Activated CD8-positive, alpha-beta memory T cell treated with anti-CD3 and anti-CD28 coated beads, Interleukin-2, amount 50 U/mL, for 1 hour (primary cell): ENCODE data around the gene NFIA.
"Not testable (repeated sequence)": the region's sequence is repeated elsewhere in the genome, so short reads cannot be mapped to it uniquely, and the experiment has no call there.

ENCODE experiments used
- DNase-seq: peaks from one replicate; pipeline ENCODE4 v3.0.0-alpha.2; 2020; ENCODE audit errors: extremely low read depth

Gene NFIA

DNA sequence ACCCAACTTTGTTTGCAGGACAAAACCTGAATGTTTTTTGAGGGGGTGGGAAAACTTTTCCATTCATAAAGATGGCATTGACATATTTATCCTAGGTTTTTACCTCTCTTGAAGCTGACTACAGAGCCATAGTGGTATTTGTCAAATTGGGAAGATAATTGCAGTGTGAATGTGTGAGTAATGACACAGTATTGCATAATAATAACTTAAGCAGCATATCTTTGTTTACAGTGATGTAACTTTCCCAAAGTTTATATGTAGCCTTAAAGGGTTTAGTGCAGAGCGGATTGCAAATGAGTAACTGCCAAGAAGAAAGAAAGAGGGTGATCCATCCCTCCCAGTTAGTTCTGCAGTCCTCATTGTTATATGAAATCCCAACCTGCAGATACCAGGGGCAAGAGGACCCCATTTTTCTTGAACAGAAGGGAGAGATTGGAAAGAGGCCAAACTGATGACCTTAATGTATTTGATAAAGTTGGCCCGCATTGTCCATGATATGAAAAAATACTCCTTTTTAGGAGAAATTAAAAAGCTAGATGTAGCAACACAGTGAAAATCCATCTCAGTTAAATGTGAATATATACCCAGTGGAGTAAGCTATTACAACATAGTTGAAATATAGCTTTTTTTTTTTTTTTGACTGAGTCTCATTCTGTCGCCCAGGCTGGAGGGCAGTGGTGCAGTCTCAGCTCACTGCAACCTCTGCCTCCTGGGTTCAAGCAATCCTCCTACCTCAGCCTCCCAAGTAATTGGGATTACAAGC is 23.7 kb upstream of the NFIA start:
- DNase-seq = no peak

DNA sequence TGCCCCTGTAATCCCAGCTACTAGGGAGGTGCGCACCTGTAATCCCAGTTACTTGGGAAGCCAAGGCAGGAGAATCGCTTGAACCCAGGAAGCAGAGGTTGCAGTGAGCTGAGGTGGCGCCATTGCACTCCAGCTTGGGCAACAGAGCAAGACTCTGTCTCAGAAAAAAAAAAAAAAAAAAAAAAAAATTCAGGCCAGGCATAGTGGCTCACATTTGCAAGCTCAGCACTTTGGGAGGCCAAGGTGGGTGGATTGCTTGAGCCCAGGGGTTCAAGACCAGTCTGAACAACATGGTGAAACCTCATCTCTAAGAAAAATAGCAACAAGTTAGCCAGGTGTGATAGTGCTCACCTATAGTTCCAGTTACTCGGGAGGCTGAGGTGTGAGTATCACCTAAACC is 20.8 kb upstream of the NFIA start:
- not testable (repeated sequence) for DNase-seq

DNA sequence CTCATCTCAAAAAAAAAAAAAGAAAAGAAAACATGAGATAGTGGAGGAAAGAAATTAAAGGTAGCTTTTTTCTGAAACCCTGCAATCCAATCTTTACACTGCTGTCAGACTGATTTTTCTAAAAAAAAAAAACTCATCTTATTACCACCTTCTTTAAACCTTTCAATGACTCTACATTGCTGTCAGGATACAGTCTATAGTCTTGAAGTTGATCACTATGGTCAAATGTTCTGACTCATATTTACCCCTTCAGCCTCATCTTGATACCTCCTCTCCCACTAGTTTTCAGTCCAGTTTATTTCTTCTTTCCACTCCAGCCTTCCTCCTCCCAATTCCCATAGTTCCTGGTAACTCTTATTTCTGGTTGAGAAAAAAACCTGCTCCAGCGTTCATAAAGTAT is 17.7 kb upstream of the NFIA start:
- DNase-seq = no peak

DNA sequence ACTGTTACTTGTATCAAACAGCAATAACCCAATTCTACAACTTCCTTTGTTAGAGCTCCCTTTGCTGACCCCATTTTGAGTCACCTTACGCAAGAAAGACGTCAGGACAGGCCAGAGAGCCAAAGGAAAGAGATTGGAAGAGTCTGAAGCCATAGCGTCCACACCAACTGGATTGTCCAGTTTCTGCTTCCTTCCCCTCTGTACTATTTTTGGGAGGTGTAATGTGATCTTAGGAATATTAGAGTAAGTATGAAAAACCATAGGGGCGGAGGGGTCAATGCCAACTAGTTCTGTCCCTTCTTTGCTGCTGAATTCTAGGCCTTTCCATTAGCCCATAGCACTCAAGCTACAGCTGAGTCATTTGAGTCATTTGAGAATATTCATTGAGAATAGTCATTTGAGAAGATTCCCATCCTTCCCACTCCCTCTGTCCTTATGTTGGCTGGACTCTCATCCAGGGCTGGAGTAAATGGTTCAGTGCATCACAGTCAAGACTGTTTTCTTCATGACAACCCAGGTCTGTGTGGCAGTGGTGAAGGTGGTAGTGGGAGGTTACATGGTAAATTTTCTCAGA is 14.8 kb upstream of the NFIA start:
- no peak for DNase-seq

DNA sequence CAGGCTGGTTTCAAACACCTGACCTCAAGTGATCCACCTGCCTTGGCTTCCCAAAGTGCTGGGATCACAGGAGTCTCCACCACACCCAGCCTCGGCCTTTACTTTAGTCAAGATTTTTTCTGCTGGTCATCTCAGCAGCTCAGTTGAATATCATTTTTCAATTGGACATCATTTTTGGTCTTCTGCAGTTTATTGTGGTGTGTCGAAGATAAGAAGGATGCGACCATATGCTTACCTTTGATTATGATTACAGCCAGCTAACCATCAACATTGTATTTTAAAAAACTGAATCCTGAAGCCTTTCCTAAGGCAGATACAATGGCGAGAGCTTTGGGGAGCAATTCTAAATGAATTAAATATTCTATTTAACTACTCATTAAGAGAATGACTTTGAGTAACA is 12.3 kb upstream of the NFIA start:
- DNase-seq = no peak

DNA sequence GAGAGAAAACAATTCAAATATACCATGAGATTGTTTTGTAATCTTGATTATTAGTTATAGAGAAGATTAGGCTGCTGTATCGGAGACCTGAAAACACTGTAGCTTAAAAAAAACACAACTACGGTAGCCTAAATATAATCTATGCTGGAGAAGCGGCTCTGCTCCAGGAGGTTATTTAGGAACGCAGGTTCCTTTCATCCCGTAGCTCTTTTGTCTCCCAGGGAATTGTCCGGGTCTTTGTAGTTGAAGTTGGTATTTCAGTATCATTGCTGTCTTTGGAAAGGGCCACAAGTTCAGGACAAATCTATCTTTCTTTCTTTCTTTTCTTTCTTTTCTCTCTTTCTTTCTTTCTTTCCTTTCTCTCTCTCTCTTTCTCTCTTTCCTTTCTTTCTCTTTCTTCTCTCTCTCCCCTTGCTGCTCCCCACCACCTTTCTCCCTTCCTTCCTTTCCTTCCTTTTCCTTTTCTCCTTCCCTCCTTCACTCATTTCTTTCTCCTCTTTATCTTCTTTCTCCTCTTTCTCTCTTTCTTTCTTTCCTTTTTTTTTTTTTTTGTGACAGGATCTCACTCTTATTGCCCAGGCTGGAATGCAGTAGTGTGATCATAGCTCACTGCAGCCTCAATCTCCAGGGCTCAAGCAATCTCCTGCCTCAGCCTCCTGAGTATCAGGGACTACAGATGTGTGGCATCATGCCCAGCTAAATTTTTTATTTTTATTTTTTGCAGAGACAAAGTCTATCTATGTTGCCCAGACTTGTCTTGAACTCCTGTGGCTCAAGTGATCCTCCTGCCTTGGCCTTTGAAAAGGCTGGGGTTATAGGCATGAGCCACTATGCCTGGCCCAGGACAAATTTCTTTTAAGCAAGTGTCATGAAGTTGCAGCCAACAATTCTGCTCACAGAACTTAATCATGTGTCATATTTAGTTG is 10.9 kb upstream of the NFIA start:
- no peak for DNase-seq

DNA sequence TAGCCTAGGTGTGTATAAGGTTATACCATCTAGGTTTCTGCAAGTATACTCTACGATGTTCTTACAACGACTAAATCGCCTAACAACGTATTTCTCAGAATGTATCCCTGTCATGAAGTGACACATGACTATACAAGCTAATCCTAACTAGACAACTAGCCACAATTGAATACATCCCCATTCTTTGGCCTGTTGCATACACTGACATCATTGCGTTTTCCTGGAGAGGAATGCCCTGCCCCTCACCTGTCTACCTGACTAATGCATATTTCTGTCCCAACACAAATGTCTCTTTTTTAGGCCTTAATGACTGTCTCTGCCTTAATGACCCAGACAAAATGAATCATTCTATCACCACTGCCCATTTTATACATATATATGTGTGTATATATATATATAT is 8.5 kb upstream of the NFIA start:
- no peak for DNase-seq

DNA sequence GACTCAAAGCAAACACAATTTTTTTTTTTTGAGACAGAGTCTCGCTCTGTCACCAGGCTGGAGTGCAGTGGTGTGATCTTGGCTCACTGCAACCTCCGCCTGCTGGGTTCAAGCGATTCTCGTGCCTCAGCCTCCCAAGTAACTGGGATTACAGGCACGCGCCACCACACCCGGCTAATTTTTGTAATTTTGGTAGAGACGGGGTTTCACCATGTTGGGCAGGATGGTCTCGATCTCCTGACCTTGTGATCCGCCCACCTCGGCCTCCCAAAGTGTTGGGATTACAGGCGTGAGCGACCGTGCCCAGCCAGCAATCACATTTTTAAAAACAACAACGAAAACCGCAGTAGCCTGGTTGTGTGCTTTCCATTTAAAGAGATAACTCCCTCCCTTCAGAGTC is 6.5 kb upstream of the NFIA start:
- DNase-seq = not testable (repeated sequence)

DNA sequence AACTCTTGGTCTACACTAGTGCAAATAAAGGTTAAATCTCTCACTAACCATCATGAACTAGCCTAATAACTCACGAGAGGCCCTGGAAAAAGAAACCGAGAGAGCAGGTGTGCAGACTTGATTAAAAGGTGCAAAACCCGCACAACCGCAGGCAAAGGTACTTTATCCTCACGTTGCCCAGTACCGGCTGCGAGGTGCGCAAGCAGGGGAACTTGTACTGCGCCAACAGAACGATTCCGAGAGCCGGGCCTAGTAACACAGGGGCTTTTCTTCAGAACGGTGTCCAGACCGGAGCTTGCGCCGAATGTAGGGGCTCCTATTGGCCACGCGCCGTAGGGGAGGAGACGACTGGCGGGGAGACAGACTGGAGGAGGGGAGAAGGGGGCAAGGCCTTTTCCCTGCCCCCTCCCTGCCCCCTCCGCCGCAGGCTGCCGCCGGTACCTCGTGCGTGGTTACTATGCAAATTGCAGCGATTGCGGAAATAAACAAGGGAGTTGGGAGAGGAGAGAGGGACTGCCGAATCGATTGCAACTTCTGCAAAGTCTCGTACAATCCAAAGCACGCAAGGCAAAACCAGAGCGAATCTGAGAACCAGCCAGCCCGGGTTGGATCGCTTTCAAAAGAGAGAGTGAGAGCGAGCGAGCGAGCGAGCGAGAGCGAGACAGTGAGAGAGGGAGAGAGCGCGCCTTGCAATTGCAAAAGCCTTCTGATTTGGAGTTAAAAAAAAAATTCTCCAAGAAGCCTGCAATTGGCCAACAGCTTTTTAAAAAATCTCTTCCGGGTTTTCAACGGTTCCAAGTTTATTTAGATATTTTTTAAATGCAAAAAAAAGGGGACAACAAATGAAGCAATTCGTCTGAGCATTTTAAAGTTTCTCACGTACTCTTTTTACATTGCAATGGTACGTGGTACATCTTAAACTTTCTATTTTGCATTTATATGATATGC is 5.4 kb upstream of the NFIA start:
- peak; percentile 63 for DNase-seq

DNA sequence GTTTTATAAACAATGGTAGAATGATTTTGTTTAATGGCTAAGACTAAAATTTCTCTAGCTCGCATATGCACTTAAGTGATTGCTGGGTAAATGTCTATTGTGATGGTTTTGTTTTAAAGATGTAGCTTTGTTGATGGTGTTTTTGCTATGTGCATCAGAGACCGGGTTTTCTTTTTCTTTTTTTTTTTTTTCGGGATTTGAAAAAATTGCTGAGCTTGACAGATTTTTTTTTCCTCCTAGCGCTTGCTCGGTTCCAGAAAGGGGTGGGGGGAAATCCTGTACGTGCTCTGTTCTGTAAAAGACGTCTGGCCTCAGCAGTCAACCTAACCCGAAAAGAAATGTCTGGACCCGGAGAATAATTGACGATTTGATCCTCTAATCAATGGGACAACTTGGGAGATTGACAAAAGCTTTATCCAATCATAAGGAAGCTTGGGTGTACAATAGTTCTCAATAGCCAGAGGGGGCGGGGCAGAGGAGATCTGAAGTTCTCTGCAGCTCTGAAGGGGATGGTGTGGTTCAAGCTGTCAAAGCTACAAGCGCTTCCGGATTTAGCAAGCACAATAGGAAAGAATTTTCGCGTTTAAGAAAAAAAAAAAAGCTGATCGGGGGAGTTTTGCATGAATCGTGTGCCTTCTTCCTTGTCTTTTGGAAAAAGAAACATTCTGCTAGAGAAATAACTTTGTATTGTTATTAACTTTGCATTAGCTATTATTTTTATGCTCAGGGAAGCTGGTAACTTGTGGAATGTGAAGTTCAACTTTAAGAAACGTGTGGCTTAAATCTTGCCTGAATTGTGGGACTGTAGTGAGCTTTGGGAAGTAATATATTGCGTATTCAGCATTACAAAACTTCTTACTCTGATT is 4.5 kb upstream of the NFIA start:
- DNase-seq = peak; percentile 94

DNA sequence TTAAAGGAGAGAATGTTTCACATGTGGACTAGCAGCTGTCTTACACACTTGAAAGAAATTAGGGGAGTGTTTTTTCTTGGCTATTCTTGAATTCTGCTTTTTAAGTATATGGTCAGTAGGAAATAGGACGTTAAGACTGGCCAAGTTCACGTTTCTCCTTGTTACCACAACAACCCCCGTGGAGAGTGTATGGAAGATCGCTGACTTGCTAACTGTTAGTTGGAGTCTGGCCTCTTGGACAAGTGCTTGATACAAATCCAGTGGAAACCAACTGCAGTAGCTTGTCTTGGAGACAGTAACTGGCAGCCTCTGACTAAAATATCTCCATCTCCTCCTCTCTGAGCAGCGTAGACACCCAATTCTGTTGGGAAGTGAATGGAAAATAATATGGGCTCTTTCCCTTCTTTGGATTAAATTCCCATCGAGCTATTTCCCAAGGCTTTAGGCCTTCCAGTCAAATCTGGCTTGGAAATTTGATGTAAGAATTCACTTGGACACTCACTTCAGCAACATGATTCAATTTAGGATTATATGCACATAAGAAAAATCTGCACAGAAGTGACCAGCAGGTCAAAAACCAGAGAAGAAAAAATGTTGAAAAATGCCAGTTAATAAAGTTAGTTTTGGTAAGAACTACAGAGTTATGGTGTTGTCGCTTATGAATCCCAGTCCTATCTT is 3.6 kb upstream of the NFIA start:
- DNase-seq = no peak

DNA sequence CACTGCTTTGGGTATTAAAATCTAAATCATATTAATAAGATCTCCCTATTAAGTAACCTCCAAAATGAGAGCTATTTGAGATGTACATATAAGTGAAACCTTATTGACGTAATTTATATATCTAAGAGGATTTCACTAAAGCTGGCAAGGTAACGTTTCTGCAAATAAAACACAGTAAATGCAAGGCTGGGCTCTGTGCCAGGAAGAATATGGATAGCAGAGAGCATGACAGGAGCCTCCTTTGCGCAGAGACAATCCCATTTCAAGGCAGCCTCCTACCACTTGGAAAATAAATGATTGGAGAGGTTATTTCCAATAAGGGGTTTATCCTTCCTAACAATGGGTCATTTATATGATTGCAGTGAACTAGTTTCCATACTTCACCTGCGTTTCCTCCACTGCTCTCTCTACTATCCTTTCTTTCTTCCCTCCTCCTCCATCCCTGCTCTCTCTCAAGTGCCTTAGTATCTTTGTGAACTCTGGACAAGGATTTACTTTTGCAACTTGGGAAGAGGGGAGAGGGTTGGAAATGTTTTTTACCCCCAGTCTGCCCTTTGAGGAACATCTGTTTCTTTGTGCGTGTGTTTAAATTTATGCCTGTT is 3.0 kb upstream of the NFIA start:
- no peak for DNase-seq

DNA sequence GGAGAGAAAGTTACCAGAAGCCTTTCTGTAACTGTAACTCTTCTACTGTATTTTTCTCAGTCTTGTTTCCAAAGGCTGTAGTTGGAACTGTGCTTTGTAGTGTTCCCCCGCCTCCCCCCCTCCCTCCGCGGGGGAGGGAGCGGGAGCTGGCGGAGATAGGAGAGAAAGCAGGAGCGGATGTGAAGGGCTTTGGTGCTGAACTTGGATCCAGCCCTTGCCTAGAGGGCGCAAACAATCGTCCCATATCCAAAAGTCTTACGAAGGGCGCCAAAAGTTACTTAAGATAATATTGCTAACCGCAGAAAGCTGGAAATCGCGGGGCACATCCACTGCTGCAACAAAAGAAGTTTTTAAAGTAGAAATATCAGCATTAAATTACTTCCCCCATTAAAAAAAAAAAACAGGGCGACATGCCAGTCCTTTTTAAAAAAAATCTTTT is 2.4 kb upstream of the NFIA start:
- no peak for DNase-seq

DNA sequence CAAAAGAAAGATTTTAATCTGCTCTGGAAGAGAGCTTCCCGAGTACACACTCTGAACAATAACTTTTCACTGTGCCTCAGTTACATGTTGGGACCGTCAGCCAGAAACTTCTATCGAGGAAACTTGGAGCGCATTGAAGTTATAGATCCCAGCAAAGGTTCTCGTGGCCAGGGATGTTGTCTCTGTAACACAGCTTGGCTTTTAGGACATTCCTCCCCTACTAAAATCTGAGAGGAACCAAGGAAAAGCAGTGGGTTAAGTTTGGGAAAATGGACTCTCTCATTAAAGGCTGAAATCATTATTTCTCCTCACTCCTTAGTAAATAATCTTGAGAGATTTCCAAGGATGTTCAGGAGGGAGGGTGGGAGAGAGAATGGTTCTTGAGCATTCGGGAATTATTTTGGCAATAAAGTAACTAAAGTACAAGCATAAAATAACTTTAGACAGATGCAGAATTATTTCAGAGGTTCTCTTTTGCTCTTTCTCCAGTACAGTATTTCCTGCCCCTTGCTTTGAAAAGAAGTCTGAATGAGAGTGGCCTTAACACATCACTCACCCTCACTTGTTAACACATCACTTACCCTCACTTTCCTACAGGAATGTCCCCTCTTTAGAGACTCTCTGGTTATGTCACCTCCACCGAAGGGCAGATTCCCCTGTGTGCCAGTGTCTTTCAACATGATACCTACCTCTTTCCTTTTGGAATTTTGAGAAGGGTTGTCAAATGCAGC is 1.8 kb upstream of the NFIA start:
- DNase-seq = no peak

DNA sequence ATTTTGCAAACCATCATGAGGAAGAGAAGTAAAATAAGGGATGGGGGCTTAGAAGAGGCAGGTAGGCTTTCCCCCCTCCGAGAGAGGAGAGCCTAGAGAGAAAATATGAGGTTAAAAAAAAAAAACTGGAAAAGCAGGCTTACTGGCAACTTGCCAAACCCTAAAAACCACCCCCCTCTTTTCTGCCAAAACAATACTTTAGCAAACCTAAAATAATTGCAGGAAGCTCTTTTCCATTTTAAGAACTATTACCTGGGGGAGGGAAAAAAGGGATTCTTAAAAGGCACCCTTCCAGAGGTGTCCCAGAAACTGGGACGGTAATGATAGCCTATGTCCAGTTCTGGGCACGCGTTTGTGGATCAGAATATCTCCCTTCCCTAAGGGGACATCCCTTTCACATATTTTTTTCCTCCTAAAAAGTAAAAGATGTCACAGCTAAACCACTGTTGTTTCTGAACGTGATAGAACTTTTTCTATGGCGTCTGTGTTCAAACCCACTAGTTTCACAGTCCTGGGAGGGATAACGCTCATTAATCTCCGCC is 1.1 kb upstream of the NFIA start:
- DNase-seq = no peak

DNA sequence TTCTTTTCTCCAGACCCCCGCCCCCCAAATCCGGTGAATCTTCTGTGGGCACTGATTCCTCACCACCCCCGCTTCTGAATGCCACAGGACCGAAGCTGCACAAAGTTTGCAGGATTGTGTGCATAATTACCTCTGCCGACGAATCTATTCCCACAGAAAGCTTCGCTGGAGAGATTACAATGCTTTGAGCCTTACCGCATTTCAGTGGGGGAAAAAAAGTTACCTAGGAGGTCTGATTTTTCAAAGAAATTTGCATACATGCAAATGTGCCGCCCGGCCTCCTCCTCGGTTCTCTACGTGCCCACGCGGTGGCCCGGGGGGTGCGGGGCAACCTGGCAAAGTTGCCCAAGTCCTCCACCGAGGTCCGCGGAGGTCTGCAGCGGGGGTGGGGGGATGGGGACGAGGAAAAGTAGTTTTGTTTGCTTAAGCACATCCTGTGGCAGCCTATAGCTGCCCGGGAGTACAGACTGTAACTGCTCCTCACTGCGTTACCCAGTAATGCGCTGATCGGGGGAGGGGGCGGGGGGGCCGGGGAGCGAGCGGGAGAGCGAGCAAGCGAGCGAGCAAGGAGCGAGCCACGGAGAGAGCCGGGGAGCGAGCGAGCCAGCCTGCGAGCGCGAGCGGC is 563 bp upstream of the NFIA start:
- no peak for DNase-seq

DNA sequence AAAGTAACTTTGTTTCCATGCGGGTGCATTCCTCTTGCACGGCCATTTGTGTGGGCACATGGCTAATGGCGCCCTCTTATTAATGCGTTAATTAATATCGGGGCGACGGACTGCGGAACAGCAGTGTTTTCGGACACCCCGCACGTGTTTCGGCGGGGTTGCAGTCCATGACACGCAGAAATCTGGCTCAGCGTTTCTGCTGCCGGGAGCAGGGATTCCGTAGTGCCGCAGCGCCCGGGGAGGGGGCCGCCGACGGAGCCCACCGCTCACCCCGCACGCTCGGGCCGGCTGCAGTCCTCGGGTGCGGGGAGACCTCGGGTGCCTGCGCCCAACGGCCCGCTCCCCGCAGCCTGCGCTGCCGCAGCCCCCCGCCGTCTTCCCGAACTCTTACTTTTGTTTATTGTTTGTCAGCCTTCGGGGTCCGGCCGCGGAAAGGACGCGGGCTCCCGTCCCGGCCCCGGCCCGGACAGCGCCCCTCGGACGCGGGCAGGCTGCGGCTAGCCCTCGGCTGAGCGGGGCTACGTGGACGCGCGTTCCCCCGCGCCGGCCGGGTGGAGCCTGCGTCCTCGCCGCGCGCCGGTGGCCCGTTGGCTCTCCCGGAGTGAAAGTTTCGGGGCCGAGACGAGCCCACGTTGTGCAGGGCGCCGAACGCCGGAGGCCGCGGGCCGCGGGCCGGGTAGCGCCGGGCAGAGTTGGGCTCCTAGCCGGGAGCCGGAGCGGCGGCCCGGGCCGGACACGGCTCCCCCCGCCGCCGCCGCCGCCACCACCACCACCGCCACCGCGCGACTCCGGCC is 849 bp downstream of the NFIA start:
- DNase-seq = no peak
